K562 (cell line): ENCODE results near the gene CCNL1. TPM values are rescaled to one million over a fixed set of nuclear protein-coding genes. Genes with fewer than 3 reads are reported as not detected.
A peak's percentile ranks its signal among the peaks of the same experiment; 100 is the strongest.

Experiments used
- AFF1 ChIP-seq, 2 experiments: fragments of 450-650 bp; IDR thresholded peaks; 2 replicates each; pipeline ENCODE4 v1.6.1; 2018; ENCODE audit warnings: mild to moderate bottlenecking in 2 of 2, low read depth in 1 of 2; ENCODE audit not compliant: partially characterized antibody in 2 of 2
- AFF4 ChIP-seq: sonication (generic); formaldehyde crosslinking; IDR thresholded peaks from 2 replicates; pipeline ENCODE4 v1.8.0; 2023; ENCODE audit warnings: mild to moderate bottlenecking, missing genetic modification reagents
- EZH2 ChIP-seq: IDR thresholded peaks from 2 replicates; pipeline ENCODE4 v1.6.1; 2012; ENCODE audit warnings: low read depth, mild to moderate bottlenecking, inconsistent platforms, low read length, borderline replicate concordance
- FOXJ2 ChIP-seq: fragments of 200-800 bp; sonication (Bioruptor generic); IDR thresholded peaks from 2 replicates; pipeline ENCODE4 v1.6.1; 2016; ENCODE audit warnings: missing genetic modification characterization, missing compliant biosample characterization
- FOXK1 ChIP-seq: sonication (generic); formaldehyde crosslinking; IDR thresholded peaks from 2 replicates; pipeline ENCODE4 v1.8.0; 2022; ENCODE audit warnings: missing genetic modification reagents, mild to moderate bottlenecking, borderline replicate concordance
- HLTF ChIP-seq: fragments of 450-650 bp; IDR thresholded peaks from 2 replicates; pipeline ENCODE4 v1.6.1; 2016
- HMBOX1 ChIP-seq: sonication (generic); IDR thresholded peaks from 2 replicates; pipeline ENCODE4 v1.6.1; 2016
- KDM5B ChIP-seq: fragments of 200-600 bp; sonication (generic); IDR thresholded peaks from 2 replicates; pipeline ENCODE4 v1.6.1; 2012; ENCODE audit warnings: low read depth, mild to moderate bottlenecking, moderate library complexity, low read length, control low read depth, inconsistent platforms; ENCODE audit not compliant: insufficient replicate concordance
- NFATC3 ChIP-seq: fragments of 450-650 bp; IDR thresholded peaks from 2 replicates; pipeline ENCODE4 v1.6.1; 2017; ENCODE audit warnings: mild to moderate bottlenecking
- NR4A1 ChIP-seq, 2 experiments: fragments of 250-450 bp in 1 of 2; fragments of 450-650 bp in 1 of 2; sonication (Bioruptor Pico) in 1 of 2; IDR thresholded peaks; 2 replicates each; pipeline versions ENCODE4 v1.4.0 to v1.6.1; 2016 to 2020; ENCODE audit warnings: mild to moderate bottlenecking in 2 of 2, missing compliant biosample characterization in 1 of 2, missing genetic modification characterization in 1 of 2, moderate library complexity in 1 of 2
- SMAD2 ChIP-seq: fragments of 150-350 bp; IDR thresholded peaks from 2 replicates; pipeline ENCODE4 v1.6.1; 2014; ENCODE audit warnings: low read depth, mild to moderate bottlenecking, low read length
- TCFL5 ChIP-seq: fragments of 250-450 bp; sonication (Bioruptor Pico); conservative IDR thresholded peaks from 2 replicates; pipeline ENCODE4 v1.6.1; 2021; ENCODE audit warnings: mild to moderate bottlenecking, moderate library complexity, matching md5 sums
- THRAP3 ChIP-seq: fragments of 450-650 bp; IDR thresholded peaks from 2 replicates; pipeline ENCODE4 v1.6.1; 2016; ENCODE audit warnings: mild to moderate bottlenecking, inconsistent platforms, borderline replicate concordance
- USF2 ChIP-seq: sonication (generic); formaldehyde crosslinking; IDR thresholded peaks from 2 replicates; pipeline ENCODE4 v1.5.0; 2020; ENCODE audit warnings: missing genetic modification reagents
- ZBTB7A ChIP-seq: IDR thresholded peaks from 2 replicates; pipeline ENCODE4 v1.6.1; 2011; ENCODE audit warnings: low read depth, mild to moderate bottlenecking, low read length, moderate library complexity, borderline replicate concordance; ENCODE audit not compliant: control insufficient read depth
- polyA plus RNA-seq, 8 experiments: library from polyadenylated mRNA; depleted of rRNA in 4 of 8; stranded (reverse) in 5 of 8; unstranded in 3 of 8; fragments of >200 nt; fragmentation: Nextera tagmentation in 2 of 8; fragmentation: Illumina TruSeq in 1 of 8; extraction: Ambion mirVana in 2 of 8; extraction: Trizol in 1 of 8; gene quantifications; 2 replicates each; pipeline versions ENCODE4 v1.2.1 to v1.2.3, GENCODE V29; 2011 to 2014; ENCODE audit warnings: inconsistent platforms in 1 of 8, missing spikeins in 1 of 8
- total RNA-seq, 7 experiments: library from RNA; depleted of rRNA in 6 of 7; stranded (reverse); fragments of >200 nt in 6 of 7; fragmentation: Illumina TruSeq in 2 of 7; extraction: Trizol in 2 of 7; gene quantifications; 2 replicates each; pipeline versions ENCODE4 v1.2.1 to v1.2.3, GENCODE V29; 2011 to 2021; ENCODE audit warnings: low replicate concordance in 1 of 7

CCNL1 gene
- total and polyA plus RNA-seq, 9 of the 15 experiments (the other 6 are each of a cell fraction or from before 2014, with no cell fraction given) = 16.1 to 186 (median 132) TPM

GRCh38 chr3:157159762-157160657 is at the start of gene CCNL1 (continued):
- peak; percentile 98 for TF ChIP-seq KDM5B
- TF ChIP-seq SMAD2 = no peak
- no peak for TF ChIP-seq NR4A1 (CRISPR knock-in tag; IDR thresholded peaks at IDR 0.05)
- peak; percentile 67; the same call in 1 of the 2 replicates for TF ChIP-seq NR4A1 (tag; IDR thresholded peaks at IDR 0.05)
- TF ChIP-seq HLTF = peak; percentile 81; the same call in 1 of the 2 replicates
- TF ChIP-seq FOXK1 = peak; percentile 97; the same call in 1 of the 2 replicates
- TF ChIP-seq USF2 (CRISPR knock-in tag) = no peak
- TF ChIP-seq AFF1 (IDR thresholded peaks at IDR 0.05; ENCODE audit: low read depth in 1 of 2, partially characterized antibody in 2 of 2) = peak; percentile 77 to 87
- TF ChIP-seq THRAP3 = peak; percentile 90; the same call in 1 of the 2 replicates
- peak; percentile 82; the same call in 1 of the 2 replicates for TF ChIP-seq FOXJ2
- no peak for TF ChIP-seq ZBTB7A
- TF ChIP-seq HMBOX1 = peak; percentile 91
- no peak for TF ChIP-seq EZH2
- no peak for TF ChIP-seq NFATC3
- TF ChIP-seq AFF4 = peak; percentile 99
- TF ChIP-seq TCFL5 (CRISPR knock-in tag) = no peak; the same call in 1 of the 2 replicates
